ENCODE results near the gene MAP2K5.
"Not testable (repeated sequence)": the region's sequence is repeated elsewhere in the genome, so short reads cannot be mapped to it uniquely, and the experiment has no call there.

Gene MAP2K5

DNA sequence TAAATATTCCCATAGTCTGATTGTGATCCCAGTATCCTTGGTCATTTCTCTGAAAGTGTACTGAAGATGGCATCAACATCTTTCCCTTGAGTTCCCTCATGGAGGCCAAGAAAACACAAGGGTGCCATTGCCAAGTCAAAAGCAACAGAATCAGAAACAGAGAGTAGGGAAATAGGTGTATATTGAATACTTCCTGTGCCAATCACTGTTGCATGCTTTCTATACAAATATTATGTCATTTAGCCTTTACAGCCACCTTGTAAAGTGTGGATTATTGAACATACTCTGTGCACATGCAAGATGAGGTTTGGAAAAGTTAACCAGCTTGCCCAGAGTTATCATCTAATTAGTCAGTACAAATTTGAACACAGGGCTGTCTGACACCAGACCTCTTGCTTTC is 117.9 kb downstream of the MAP2K5 start:
- FAIRE-seq (no peak), DNase-seq (ENCODE audit: low spot score) (no peak)

GRCh38 chr15:67660874-67661606 is 118.5 kb downstream of the MAP2K5 start:
- no peak for DNase-seq (ENCODE audit: low spot score)

DNA sequence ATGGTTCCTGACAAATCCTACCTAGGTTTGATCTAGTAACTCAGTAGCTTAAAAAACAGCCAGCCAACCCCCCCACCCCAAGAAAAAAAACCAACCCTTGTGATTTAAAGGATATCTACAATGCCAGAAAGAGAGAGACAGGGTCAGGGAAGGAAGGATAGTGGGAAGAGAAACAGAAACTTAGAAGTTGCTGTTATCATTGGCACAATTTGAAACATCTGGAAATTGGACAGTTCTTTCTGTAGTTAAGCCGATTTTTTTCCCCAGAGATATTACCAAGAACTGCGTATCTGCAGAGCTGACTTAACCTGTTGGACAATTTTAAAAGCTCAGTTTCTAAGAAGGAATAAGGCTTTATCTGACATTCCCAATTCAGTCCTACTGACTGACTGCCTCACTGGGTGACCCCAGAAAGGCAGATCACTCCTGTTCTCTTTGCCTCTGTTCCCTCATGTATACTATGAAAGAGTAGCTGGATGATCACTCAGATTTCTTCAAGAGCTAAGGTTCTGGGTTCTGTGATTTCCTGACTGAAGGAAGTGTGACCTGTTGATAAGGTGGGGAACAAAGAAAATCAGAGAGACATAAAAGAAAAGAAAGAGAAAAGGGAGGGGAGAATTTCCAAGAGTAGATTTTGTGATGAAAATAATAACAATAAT is 128.3 kb downstream of the MAP2K5 start:
- no peak for DNase-seq (ENCODE audit: low spot score)
- FAIRE-seq: no peak

More at GRCh38 chr15:67660874-67661606, 118.5 kb downstream of the MAP2K5 start:
- FAIRE-seq: no peak

GRCh38 chr15:67672834-67673233 is 130.3 kb downstream of the MAP2K5 start:
- FAIRE-seq; DNase-seq (ENCODE audit: low spot score): not testable (repeated sequence)

- DNase-seq (ENCODE audit: low spot score) (no peak), FAIRE-seq (no peak)
Measured at GRCh38 chr15:67674983-67675382, 132.5 kb downstream of the MAP2K5 start.

DNA sequence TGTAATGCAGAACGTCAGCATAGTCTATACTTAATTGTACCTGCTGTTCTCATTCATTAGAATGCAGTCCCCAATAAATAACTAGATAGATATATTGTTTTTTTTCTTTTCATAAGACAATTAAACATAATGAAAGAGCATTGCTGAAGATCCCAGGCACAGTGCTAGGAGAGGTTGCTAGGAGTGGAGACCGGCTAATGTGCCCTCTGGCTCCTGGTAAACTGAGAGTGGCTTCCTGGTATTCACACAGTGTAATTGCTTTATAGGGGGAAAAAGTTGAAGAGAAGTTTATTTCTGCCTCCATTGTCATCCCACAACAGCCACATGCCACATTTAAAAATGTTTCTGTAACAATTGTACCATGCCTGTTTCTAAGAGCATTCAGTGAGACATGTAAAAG is 135.6 kb downstream of the MAP2K5 start:
- no peak for FAIRE-seq
- DNase-seq (ENCODE audit: low spot score): no peak

DNA sequence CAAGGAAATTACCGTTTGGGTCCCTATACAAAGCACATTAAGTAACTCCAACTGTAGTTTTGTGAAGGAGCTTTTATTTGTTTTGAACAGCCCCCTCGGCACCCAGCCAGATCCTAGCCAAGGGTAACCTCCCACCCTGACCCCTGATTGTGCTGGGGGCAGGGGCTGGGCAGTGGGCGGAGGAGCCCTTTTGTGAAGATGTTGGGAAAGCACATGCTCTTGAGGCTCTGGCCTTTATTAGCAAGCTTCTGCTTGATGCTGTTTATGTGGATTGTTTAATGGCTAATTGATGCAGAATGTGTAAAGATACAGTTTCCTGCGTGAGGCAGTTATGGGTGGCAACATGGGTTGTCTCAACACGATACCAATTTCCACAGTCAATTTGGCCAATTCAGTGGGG is 136.5 kb downstream of the MAP2K5 start:
- DNase-seq (ENCODE audit: low spot score): no peak
- no peak for FAIRE-seq

- no peak for FAIRE-seq
Measured at GRCh38 chr15:67680641-67681040, 138.1 kb downstream of the MAP2K5 start.

GRCh38 chr15:67685008-67685599 is 142.6 kb downstream of the MAP2K5 start:
- FAIRE-seq (no peak), DNase-seq (ENCODE audit: low spot score) (peak; percentile 32)

More at GRCh38 chr15:67680641-67681040, 138.1 kb downstream of the MAP2K5 start:
- DNase-seq (ENCODE audit: low spot score): no peak

GRCh38 chr15:67685716-67686115 is 143.2 kb downstream of the MAP2K5 start:
- no peak for DNase-seq (ENCODE audit: low spot score)
- FAIRE-seq: no peak

DNA sequence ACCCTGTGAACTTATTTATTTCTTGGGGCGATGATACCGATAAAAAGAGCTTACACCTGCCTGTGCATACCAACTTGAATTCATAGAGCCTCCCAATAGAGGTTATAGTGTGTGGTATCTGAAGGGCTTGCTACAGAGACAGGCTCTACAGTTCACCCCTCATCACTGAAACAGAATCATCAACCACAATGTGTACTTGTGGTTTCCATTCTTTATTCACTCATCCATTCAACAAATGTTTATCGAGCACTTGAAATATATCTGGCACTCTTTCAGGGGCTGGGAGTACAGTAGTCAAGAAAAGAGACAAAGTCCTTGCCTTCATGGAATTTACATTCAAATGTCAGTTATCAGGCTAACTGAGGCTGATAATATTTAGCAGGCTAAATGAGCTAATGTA is 148.4 kb downstream of the MAP2K5 start:
- peak; percentile 86 for FAIRE-seq
- peak; percentile 67 for DNase-seq (ENCODE audit: low spot score)

GRCh38 chr15:67691450-67691849 is 148.9 kb downstream of the MAP2K5 start:
- no peak for FAIRE-seq

GRCh38 chr15:67692573-67692972 is 150.1 kb downstream of the MAP2K5 start:
- no peak for DNase-seq (ENCODE audit: low spot score)
- no peak for FAIRE-seq

More at GRCh38 chr15:67691450-67691849, 148.9 kb downstream of the MAP2K5 start:
- no peak for DNase-seq (ENCODE audit: low spot score)

DNA sequence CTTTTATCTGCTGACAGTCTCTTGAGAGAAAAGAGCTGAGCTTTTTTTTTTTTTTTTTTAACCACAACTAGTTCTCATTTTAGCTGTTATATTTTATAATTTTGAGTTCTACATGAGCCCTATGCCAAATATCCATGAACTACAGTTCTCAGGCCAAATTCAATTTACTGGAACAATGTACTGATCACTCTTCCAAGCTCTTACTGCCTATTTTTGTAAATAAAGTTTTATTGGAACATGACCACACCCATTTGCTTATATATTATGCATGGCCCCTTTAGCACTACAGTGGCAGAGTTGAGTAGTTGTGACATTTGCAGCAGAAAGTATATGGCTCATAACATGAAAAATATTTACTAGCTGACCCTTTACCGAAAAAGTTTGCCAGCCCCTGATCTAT is 153.6 kb downstream of the MAP2K5 start:
- DNase-seq (ENCODE audit: low spot score) (no peak), FAIRE-seq (no peak)

GRCh38 chr15:67700023-67700422 is 157.5 kb downstream of the MAP2K5 start:
- DNase-seq (ENCODE audit: low spot score) (no peak), FAIRE-seq (no peak)

DNA sequence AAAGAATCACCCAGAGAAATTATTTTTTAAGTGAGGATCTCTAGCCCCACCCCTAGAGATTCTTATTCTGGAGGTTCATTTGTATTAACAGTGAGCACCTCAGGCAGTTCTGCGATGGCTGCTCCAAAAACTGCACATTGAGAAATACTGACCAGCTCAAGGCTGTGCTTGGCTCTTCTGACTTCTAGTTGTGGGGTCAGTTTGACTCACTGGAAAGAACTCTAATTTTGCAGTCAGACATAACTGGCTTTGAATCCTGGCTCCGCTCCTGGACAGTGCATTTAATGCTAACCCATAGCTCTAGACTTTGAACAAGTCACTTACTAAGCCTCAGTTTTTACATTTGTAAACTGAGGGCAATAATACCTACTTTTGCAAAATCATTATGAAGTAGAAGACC is 159.2 kb downstream of the MAP2K5 start:
- DNase-seq (ENCODE audit: low spot score) (no peak), FAIRE-seq (no peak)

DNA sequence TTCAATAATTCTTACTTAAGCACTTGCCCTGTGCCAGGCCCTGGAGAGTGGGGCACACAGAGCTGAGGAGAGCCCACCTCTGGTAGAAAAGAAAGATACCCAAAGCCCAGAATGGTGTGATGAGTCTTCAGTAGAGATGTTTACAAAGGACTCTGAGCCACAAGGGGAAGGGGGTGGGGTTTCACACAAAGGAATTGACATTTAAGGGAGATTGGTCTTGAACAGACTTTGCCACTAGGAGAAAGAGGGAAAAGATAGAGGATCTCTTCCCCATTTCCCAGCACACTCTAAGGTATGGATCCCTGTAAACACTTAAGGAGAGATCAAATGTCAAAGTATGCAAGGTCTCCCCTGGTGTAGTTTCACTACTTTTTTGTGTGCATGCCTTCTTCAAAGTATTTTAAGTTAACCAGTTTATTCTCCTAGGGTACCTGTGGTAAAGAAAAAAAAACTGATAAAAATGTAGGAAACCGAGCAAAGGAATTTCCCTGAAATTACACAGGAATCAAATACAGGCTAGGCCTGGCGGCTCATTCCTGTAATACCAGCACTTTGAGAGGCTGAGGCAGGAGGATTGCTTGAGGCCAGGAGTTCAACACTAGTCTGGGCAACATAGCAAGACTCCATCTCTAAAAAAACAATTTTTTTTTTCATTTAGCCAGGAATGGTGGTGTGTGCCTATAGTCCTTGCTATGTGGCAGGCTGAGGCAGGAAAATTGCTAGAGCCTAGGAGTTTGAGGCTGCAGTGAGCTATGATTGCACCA is 165.2 kb downstream of the MAP2K5 start:
- FAIRE-seq (no peak), DNase-seq (ENCODE audit: low spot score) (no peak)

GRCh38 chr15:67708500-67708899 is 166.0 kb downstream of the MAP2K5 start:
- DNase-seq (ENCODE audit: low spot score): no peak
- FAIRE-seq: no peak

DNA sequence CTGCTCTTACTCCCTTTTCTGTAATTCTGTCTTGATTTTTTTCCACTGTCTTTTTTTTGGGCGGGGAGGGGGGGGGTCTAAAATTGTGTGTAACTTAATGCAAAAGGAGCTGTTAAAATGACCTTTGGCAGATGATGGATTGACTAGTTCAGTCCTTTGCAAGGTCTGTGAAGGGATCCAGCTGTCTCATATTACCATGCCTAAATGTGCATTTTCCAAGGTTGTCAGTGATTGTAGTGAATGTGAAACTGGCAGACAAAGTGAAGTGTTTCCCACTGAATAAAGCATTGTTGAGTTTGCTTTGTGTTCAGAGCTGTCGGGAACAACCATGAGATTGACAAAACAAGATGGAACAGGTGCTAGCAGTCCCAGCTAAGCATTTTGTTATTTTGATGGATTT is 172.7 kb downstream of the MAP2K5 start:
- no peak for FAIRE-seq
- no peak for DNase-seq (ENCODE audit: low spot score)

DNA sequence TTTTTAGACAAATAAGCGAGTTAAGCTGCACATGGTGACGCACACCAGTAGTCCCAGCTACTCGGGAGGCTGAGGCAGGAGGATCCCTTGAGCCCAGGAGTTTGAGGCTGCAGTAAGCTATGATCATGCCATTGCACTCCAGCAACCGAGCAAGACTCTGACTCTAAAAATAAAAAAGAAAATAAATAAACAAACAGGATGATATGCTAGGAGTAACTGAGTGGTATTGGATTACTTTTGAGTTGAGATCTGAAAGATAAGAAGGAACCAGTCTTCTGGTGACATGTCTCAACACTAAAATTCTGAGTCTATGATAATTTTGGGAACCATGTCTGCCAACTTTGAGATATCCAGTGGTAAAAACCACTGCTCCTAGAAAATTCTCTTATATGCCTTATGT is 173.7 kb downstream of the MAP2K5 start:
- FAIRE-seq (no peak), DNase-seq (ENCODE audit: low spot score) (no peak)

DNA sequence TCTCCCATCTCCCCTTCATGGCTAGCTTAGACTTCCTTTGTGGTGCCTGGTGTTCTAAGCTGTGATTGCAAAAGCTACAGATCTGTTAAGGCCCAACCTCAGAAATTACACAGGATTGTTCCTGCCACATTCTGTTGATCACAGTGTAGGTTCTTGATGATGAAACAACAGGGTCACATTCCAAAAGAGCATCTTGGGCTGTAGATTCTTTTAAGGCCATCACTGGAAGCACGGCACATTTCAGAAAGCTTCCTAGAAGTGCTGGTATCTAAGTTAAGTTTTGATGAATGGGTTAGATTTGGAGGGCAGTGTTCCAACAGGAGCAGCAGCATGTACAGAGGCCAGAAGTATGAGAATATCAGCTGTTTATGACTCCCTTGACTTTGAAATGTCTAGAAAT is 175.3 kb downstream of the MAP2K5 start:
- FAIRE-seq (no peak), DNase-seq (ENCODE audit: low spot score) (no peak)

All from RCC 7860 (cell line).